ENCODE results near the gene ZBP1.

DNA sequence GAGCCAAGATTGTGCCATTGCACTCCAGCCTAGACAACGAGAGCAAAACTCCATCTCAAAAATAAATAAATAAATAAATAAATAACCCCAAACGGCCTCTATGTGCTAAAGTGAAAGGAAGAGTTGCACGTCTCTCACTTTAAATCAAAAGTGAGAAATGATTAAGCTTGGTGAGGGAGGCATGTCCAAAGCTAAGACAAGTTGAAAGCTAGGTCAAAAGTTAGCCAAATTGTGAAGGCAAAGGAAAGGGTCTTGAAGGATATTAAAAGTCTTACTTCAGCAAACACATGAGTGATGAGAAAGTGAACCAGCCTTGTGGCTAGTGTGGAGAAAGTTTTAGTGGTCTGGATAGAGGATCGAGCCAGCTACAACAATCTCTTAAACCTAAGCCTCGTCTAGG, 14.3 kb downstream of the ZBP1 start:
- TF ChIP-seq POLR2AphosphoS5 (IDR thresholded peaks at IDR 0.05) (no peak), CTCF (IDR thresholded peaks at IDR 0.05) (no peak), POLR2A (IDR thresholded peaks at IDR 0.05) (no peak), EP300 (IDR thresholded peaks at IDR 0.05) (no peak)
